Mucosa of descending colon (tissue), 3 donors: ENCODE results near the gene RNF138. TPM values are rescaled to one million over a fixed set of nuclear protein-coding genes. Genes with fewer than 3 reads are reported as not detected.
"Not testable (repeated sequence)": the region's sequence is repeated elsewhere in the genome, so short reads cannot be mapped to it uniquely, and the experiment has no call there.

Experiments used
- ATAC-seq: fragments of 200-7000 bp; cut with Tn5 transposase; one replicate; pipeline ENCODE4 v1.9.1; 2020; ENCODE audit warnings: mild to moderate bottlenecking, moderate library complexity
- DNase-seq, 3 donors: peaks; one replicate each; pipeline ENCODE4 v3.0.0-alpha.2; 2020
- H3K36me3 ChIP-seq: fragments of 200-600 bp; one replicate; pipeline ENCODE4 v1.8.0; 2021; ENCODE audit warnings: low read depth, mild to moderate bottlenecking
- H3K4me1 ChIP-seq: fragments of 200-600 bp; one replicate; pipeline ENCODE4 v1.8.0; 2021; ENCODE audit warnings: low read depth, mild to moderate bottlenecking
- H3K4me3 ChIP-seq: fragments of 200-600 bp; one replicate; pipeline ENCODE4 v1.8.0; 2021; ENCODE audit warnings: mild to moderate bottlenecking
- H3K9me3 ChIP-seq: fragments of 200-600 bp; one replicate; pipeline ENCODE4 v1.8.0; 2021; ENCODE audit warnings: mild to moderate bottlenecking
- CTCF ChIP-seq: fragments of 200-600 bp; IDR thresholded peaks from one replicate; pipeline ENCODE4 v1.8.0; 2022; ENCODE audit warnings: antibody characterized with exemption, mild to moderate bottlenecking
- intact Hi-C, 2 donors: fragments of 100-400 bp; cut with DNase I in 1 of 2; cut with micrococcal nuclease in 1 of 2; formaldehyde crosslinking; loops; one replicate each; pipeline versions ENCODE4 v1.11.0 to v1.11.1; 2022; cut with DNase I, micrococcal nuclease
- total RNA-seq, 3 donors: library from RNA; stranded (reverse); fragmentation: NEBNext Ultra II Directional in 2 of 3; extraction: Animal tissue kit (Norgen Biotek cat#: 25700) in 2 of 3; gene quantifications; one replicate each; pipeline versions ENCODE4 v1.2.1 to v1.2.4, GENCODE V29; 2021 to 2023
- donor health status: DM: no; HTN: no; CAD: no; lungs with moderate emphysema.
- donor health status: DM: no; HTN: no; CAD: no.
- donor health status: DM: no; HTN: yes; CAD: no.

The RNF138 gene
- total RNA-seq, 3 donors from 2014 or later, result 37.3 to 74.3 (median 45.7) TPM

GRCh38 chr18:32160547-32160946 is 68.9 kb downstream of the RNF138 start:
- DNase-seq (peak in 2 of 3 donors; percentile 52 to 71), ATAC-seq (peak; percentile 91)
- H3K4me3 ChIP-seq, result no peak overlapping the region
- H3K4me1 ChIP-seq, result peaks cover 16% of the 10 kb centered on the region
- no peak for TF ChIP-seq CTCF
- intact Hi-C loops, result loop anchor here in 1 of 2 donors (10.0 kb wide), 1 partner anchor 104 kb away; no protein-coding TSS in a partner anchor
- no peaks in the 10 kb centered on the region for H3K9me3 ChIP-seq
- H3K36me3 ChIP-seq, result no peaks in the 10 kb centered on the region

GRCh38 chr18:32167980-32168730 is 76.5 kb downstream of the RNF138 start:
- DNase-seq, result no peak
- Histone ChIP-seq H3K36me3 (no peaks in the 10 kb centered on the region), H3K4me1 (no peaks in the 10 kb centered on the region), H3K4me3 (no peak overlapping the region), H3K9me3 (no peaks in the 10 kb centered on the region)
- intact Hi-C loops, result loop anchor here in 1 of 2 donors (10.0 kb wide), 1 partner anchor 97 kb away; no protein-coding TSS in a partner anchor
- peak; percentile 71 for ATAC-seq
- no peak for TF ChIP-seq CTCF

- no peaks in the 10 kb centered on the region for H3K4me1 ChIP-seq
- intact Hi-C loops, result no loop called here
- H3K4me3 ChIP-seq, result no peak overlapping the region
- H3K36me3 ChIP-seq, result no peaks in the 10 kb centered on the region
- TF ChIP-seq CTCF, result no peak
- no peaks in the 10 kb centered on the region for H3K9me3 ChIP-seq
- ATAC-seq (no peak), DNase-seq (no peak)
Observed at GRCh38 chr18:32173654-32174053, 82.0 kb downstream of the RNF138 start.

GRCh38 chr18:32174719-32175118 is 83.0 kb downstream of the RNF138 start:
- no peak for DNase-seq
- TF ChIP-seq CTCF, result no peak
- Histone ChIP-seq H3K4me1 (no peaks in the 10 kb centered on the region), H3K9me3 (no peaks in the 10 kb centered on the region), H3K36me3 (no peaks in the 10 kb centered on the region), H3K4me3 (no peak overlapping the region)
- intact Hi-C loops, result no loop called here
- no peak for ATAC-seq

GRCh38 chr18:32175265-32175664 is 83.6 kb downstream of the RNF138 start:
- Histone ChIP-seq H3K4me1 (no peaks in the 10 kb centered on the region), H3K36me3 (no peaks in the 10 kb centered on the region), H3K4me3 (no peak overlapping the region), H3K9me3 (no peaks in the 10 kb centered on the region)
- ATAC-seq (no peak), DNase-seq (no peak)
- TF ChIP-seq CTCF, result no peak
- intact Hi-C loops, result no loop called here

- intact Hi-C loops, DNase-seq: not testable (repeated sequence)
Observed at GRCh38 chr18:32176745-32177144, 85.1 kb downstream of the RNF138 start.

More at GRCh38 chr18:32176745-32177144, 85.1 kb downstream of the RNF138 start:
- not testable (repeated sequence) for H3K4me1 ChIP-seq, H3K36me3 ChIP-seq, ATAC-seq, H3K4me3 ChIP-seq, H3K9me3 ChIP-seq
